OCI-LY1 (cell line): ENCODE measurements around the gene PYY.

Experiments
- CTCF ChIP-seq: fragments of 200-600 bp; sonication (generic), shearing (Covaris generic); IDR thresholded peaks from 2 replicates; pipeline ENCODE4 v1.5.1; 2017; ENCODE audit warnings: mild to moderate bottlenecking, antibody characterized with exemption, low read length, moderate library complexity, mixed read lengths
- EZH2 ChIP-seq: fragments of 200-600 bp; sonication (generic), shearing (Covaris generic); IDR thresholded peaks from 2 replicates; pipeline ENCODE4 v1.8.0; 2017; ENCODE audit warnings: borderline replicate concordance, mixed run types, mild to moderate bottlenecking, antibody characterized with exemption, low read length, moderate library complexity, mixed read lengths

GRCh38 chr17:43942051-43942685, 11.6 kb downstream of the PYY start, which contains the start of gene PPY:
- TF ChIP-seq CTCF (no peak), EZH2 (no peak)
